GM18507 (cell line): ENCODE data around the gene SDSL.
A peak's percentile ranks its signal among the peaks of the same experiment; 100 is the strongest.

Experiments
- DNase-seq: peaks from one replicate; pipeline ENCODE4 v3.0.0; 2011; ENCODE audit warnings: low read depth; ENCODE audit not compliant: insufficient read length; ENCODE audit errors: extremely low spot score
- FAIRE-seq: peaks from 2 replicates; lab custom pipeline; 2011; peaks lifted over from hg19 to GRCh38; lab: Jason Lieb, UNC

SDSL gene

GRCh38 chr12:113416091-113416754 lies 6.0 kb upstream of the SDSL start:
- DNase-seq (no peak), FAIRE-seq (no peak)

GRCh38 chr12:113418213-113418879 lies 3.8 kb upstream of the SDSL start:
- FAIRE-seq (no peak), DNase-seq (no peak)

GRCh38 chr12:113420996-113421595 lies 1.1 kb upstream of the SDSL start:
- DNase-seq (no peak), FAIRE-seq (no peak)

GRCh38 chr12:113422886-113423669 lies 898 bp downstream of the SDSL start:
- DNase-seq: no peak
- no peak for FAIRE-seq

- no peak for FAIRE-seq
- DNase-seq: no peak
These were observed 2.3 kb downstream of the SDSL start for GRCh38 chr12:113424456-113424855.

- DNase-seq: no peak
- FAIRE-seq: peak; percentile 5
These were observed 3.0 kb downstream of the SDSL start for GRCh38 chr12:113424915-113425823.

GRCh38 chr12:113425960-113426453 lies 3.8 kb downstream of the SDSL start:
- peak; percentile 12 for FAIRE-seq
- no peak for DNase-seq

- FAIRE-seq (no peak), DNase-seq (no peak)
These were observed 5.7 kb downstream of the SDSL start for GRCh38 chr12:113427882-113428281.

GRCh38 chr12:113428482-113428881 lies 6.3 kb downstream of the SDSL start:
- FAIRE-seq (no peak), DNase-seq (no peak)

GRCh38 chr12:113432986-113433385 lies 10.8 kb downstream of the SDSL start:
- FAIRE-seq: no peak
- no peak for DNase-seq

GRCh38 chr12:113435367-113435766 lies 13.2 kb downstream of the SDSL start:
- DNase-seq (no peak), FAIRE-seq (no peak)

- no peak for FAIRE-seq
- DNase-seq: no peak
These were observed 14.4 kb downstream of the SDSL start for GRCh38 chr12:113436586-113436985.

GRCh38 chr12:113436993-113437728 lies 15.0 kb downstream of the SDSL start:
- DNase-seq (no peak), FAIRE-seq (no peak)

GRCh38 chr12:113437729-113438100 lies 15.5 kb downstream of the SDSL start:
- DNase-seq: no peak
- FAIRE-seq: no peak

- DNase-seq (no peak), FAIRE-seq (no peak)
These were observed 16.5 kb downstream of the SDSL start for GRCh38 chr12:113438523-113439300.

GRCh38 chr12:113439301-113439597 lies 17.1 kb downstream of the SDSL start:
- FAIRE-seq (no peak), DNase-seq (no peak)

GRCh38 chr12:113439606-113440030 lies 17.4 kb downstream of the SDSL start:
- DNase-seq: no peak
- FAIRE-seq: peak; percentile 53

- DNase-seq (no peak), FAIRE-seq (no peak)
These were observed 18.2 kb downstream of the SDSL start for GRCh38 chr12:113440336-113440735.
